ENCODE results near the gene SLCO2B1. TPM values are rescaled to one million over a fixed set of nuclear protein-coding genes. Genes with fewer than 3 reads are reported as not detected.

SLCO2B1 gene
- total and polyA plus RNA-seq, 3 donors from 2014 or later, result 18.2 to 46.2 (median 33.2) TPM

DNA sequence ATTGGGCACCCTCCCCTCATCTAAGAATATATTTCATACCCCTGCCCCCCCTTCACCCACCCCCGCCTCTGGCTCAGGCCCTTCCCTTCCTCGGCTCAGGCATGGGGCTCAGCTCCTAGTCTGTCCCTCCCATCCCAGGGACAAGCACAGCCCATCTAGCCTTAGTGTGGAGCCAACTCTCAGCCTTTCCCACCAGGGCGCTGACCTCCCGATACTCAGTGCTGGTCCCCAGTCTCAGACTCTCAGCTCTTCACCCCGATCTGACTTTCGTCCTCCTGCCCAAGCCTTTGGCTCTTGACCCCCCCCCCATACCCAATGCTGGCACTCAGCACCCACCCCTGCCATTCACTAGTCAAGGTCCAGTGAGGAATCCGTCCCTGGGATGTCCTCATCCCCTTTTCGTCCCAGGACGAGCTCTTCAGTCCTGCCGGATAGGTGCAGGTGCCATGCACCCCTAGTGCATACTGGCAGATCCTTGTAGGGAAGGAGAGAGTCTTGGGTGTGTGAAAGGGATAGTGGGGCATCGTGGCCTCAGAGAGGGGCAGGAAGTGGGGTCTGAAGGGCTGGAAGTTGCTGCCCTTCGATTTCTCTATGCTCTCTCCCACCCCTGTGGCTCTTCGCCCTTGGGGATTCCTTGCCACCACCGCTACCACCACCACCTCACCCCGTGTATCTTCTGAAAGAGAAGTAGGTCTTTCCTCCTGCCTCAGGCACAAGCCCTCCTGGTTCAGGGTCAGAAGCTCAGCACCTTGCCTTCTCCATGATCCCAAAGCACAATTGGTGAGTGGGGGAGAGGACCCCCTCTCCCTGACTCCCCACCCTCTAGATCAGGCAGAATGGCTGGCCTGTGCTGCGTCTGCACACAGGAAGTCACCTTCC, 92.1 kb downstream of the SLCO2B1 start:
- intact Hi-C loops (cut with DNase I; ENCODE audit: low total_unique reads), result loop anchor here (5.0 to 10.0 kb wide), 3 partner anchors 101 to 298 kb away; partner anchors contain the start of genes SPCS2 and XRRA1
- 54 to 73% methylated on average over 13 to 16 of the region's 16 CpGs for WGBS, 2 donors

DNA sequence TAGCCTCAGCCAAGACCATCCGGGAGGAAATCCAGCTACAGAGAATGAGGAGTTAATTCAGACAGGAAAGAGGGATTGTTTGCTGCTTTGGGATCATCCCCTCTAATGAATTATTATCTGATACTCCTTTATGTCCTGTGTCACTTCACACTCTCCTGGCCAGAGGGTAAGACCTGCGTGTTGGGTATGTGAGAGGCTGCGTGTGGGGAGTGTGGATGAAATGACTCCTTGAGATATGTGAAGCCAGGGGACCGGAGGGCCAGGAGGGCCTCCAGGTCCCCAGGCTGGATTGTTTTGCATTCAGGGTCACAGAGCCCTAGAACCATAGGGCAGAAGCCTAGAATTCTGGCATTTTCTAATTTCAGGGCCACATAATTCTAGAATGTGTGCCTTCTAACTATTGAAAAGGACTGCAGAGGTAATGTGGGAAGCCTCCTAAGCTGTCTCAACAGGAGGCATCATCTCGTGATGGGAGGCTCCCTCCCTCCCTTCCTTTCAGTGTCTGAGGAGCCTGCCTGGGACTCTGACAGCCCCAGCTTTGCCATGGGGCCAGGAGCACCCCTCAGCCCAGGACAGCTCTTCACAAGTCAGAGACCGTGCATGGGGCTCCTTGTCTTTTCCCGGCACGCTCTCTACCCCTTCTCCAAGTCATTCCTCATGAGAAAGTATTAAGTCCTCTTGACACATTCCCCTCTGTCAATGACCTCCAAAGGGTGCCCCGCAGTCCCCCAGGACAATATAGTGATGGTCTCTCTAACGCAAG, 93.3 kb downstream of the SLCO2B1 start:
- H3K36me3 ChIP-seq (ENCODE audit: low read depth, missing control alignments), result no peaks in the 10 kb centered on the region
- 82 to 86% methylated on average over 10 of the region's 10 CpGs for WGBS, 2 donors
- no peaks in the 10 kb centered on the region for H3K4me1 ChIP-seq
- intact Hi-C loops (cut with DNase I; ENCODE audit: low total_unique reads), result loop anchor here (5.0 to 10.0 kb wide), 3 partner anchors 102 to 299 kb away; partner anchors contain the start of genes SPCS2 and XRRA1
- no peak overlapping the region for H3K27ac ChIP-seq
- no peaks in the 10 kb centered on the region for H3K9me3 ChIP-seq
- TF ChIP-seq CTCF (IDR thresholded peaks at IDR 0.05) (no peak), POLR2A (IDR thresholded peaks at IDR 0.05) (no peak)
- peak; percentile 9 for DNase-seq
- no peaks in the 10 kb centered on the region for H3K27me3 ChIP-seq
- no peak overlapping the region for H3K4me3 ChIP-seq

More for the DNA sequence above, 92.1 kb downstream of the SLCO2B1 start:
- DNase-seq, result peak; percentile 9
- Histone ChIP-seq H3K4me1 (no peaks in the 10 kb centered on the region), H3K27ac (no peak overlapping the region), H3K9me3 (no peaks in the 10 kb centered on the region), H3K4me3 (peak overlapping the region in 1 of 2 donors; percentile 47), H3K36me3 (ENCODE audit: low read depth, missing control alignments) (no peaks in the 10 kb centered on the region), H3K27me3 (no peaks in the 10 kb centered on the region)
- TF ChIP-seq POLR2A (IDR thresholded peaks at IDR 0.05) (no peak), CTCF (IDR thresholded peaks at IDR 0.05) (no peak)

GRCh38 chr11:75245356-75246005, 94.6 kb downstream of the SLCO2B1 start:
- H3K4me3 ChIP-seq, result no peak overlapping the region
- no peaks in the 10 kb centered on the region for H3K36me3 ChIP-seq (ENCODE audit: low read depth, missing control alignments)
- H3K4me1 ChIP-seq, result no peaks in the 10 kb centered on the region
- H3K9me3 ChIP-seq, result no peaks in the 10 kb centered on the region
- H3K27me3 ChIP-seq, result no peaks in the 10 kb centered on the region
- no peak for TF ChIP-seq CTCF (IDR thresholded peaks at IDR 0.05)
- intact Hi-C loops (cut with DNase I; ENCODE audit: low total_unique reads), result loop anchor here (10.0 kb wide), 2 partner anchors 221 to 301 kb away; partner anchors contain the start of genes SPCS2 and XRRA1
- WGBS, 2 donors, result 81 to 82% methylated on average over 5 of the region's 5 CpGs
- no peak overlapping the region for H3K27ac ChIP-seq
- peak; percentile 8 for DNase-seq

DNA sequence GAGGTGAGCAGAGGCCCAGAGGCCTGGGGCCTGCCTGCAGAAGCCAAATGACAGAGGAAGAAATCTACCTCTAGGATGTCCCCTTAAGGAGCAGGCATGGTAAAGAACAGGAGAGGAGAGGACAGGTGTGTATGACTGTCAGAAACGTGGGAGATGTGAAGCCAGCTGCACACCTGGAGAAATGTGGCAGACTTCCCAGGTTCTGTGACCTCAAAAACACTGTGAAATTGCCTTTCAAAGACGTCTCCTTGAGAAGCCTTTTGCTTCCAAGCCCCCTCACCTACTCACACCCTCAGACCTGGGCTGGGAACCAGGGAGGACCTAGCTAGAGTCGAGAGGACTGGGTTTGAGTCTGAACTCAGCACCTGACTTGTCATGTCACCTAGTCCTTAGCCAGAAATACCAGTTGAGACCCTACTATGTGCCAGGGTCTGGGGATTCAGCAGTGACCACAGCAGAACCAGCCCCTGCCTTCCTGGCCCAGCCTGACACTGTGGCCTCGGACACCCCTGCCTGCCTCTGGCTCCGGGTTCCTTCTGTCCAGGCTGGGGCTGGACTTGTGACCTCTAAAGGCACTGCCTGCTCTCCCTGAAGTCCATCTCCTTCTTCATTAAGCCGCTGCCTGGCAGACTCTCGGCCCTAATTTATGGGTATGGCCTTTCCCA, 95.2 kb downstream of the SLCO2B1 start:
- no peaks in the 10 kb centered on the region for H3K4me1 ChIP-seq
- 69 to 73% methylated on average over 4 to 7 of the region's 7 CpGs for WGBS, 2 donors

More for the DNA sequence above, 95.2 kb downstream of the SLCO2B1 start:
- Histone ChIP-seq H3K27me3 (no peaks in the 10 kb centered on the region), H3K4me3 (no peak overlapping the region), H3K27ac (no peak overlapping the region), H3K36me3 (ENCODE audit: low read depth, missing control alignments) (no peaks in the 10 kb centered on the region), H3K9me3 (no peaks in the 10 kb centered on the region)
- intact Hi-C loops (cut with DNase I; ENCODE audit: low total_unique reads), result loop anchor here (10.0 kb wide), 2 partner anchors 221 to 301 kb away; partner anchors contain the start of genes SPCS2 and XRRA1
- DNase-seq, result peak; percentile 11
- TF ChIP-seq CTCF (IDR thresholded peaks at IDR 0.05) (no peak), POLR2A (IDR thresholded peaks at IDR 0.05) (no peak)

Measured in testis (tissue), 3 donors.